Hepatocyte (in vitro differentiated cells): ENCODE data around the gene LDLRAD2. TPM values are rescaled to one million over a fixed set of nuclear protein-coding genes. Genes with fewer than 3 reads are reported as not detected.

ENCODE experiments used
- DNase-seq: peaks from one replicate; pipeline ENCODE4 v3.0.0-alpha.2; 2016; ENCODE audit warnings: low spot score
- H2AFZ ChIP-seq: fragments of 200-600 bp; sonication (generic); 2 replicates; pipeline ENCODE4 v1.6.0; 2016; ENCODE audit warnings: antibody characterized with exemption, mild to moderate bottlenecking
- H3K27ac ChIP-seq: fragments of 200-600 bp; sonication (generic); 2 replicates; pipeline ENCODE4 v1.5.1; 2016; ENCODE audit warnings: mild to moderate bottlenecking
- H3K27me3 ChIP-seq: fragments of 200-600 bp; sonication (generic); 2 replicates; pipeline ENCODE4 v1.6.1; 2016
- H3K36me3 ChIP-seq: fragments of 200-600 bp; sonication (generic); replicated peaks from 2 replicates; pipeline ENCODE4 v1.5.1; 2016; ENCODE audit warnings: low read depth; ENCODE audit not compliant: insufficient read depth
- H3K4me1 ChIP-seq: fragments of 200-600 bp; sonication (generic); 2 replicates; pipeline ENCODE4 v1.5.1; 2016; ENCODE audit warnings: mild to moderate bottlenecking, moderate library complexity; ENCODE audit not compliant: insufficient read depth
- H3K4me2 ChIP-seq: fragments of 200-600 bp; sonication (generic); 2 replicates; pipeline ENCODE4 v1.6.0; 2016
- H3K4me3 ChIP-seq: fragments of 200-600 bp; sonication (generic); 2 replicates; pipeline ENCODE4 v1.5.1; 2016; ENCODE audit warnings: mild to moderate bottlenecking
- H3K79me2 ChIP-seq: fragments of 200-600 bp; sonication (generic); 2 replicates; pipeline ENCODE4 v1.6.0; 2017; ENCODE audit warnings: mild to moderate bottlenecking
- H3K9me2 ChIP-seq: fragments of 200-600 bp; sonication (generic); replicated peaks from 2 replicates; pipeline ENCODE4 v1.6.0; 2017; ENCODE audit warnings: mild to moderate bottlenecking; ENCODE audit not compliant: insufficient read depth
- H3K9me3 ChIP-seq: fragments of 200-600 bp; sonication (generic); 2 replicates; pipeline ENCODE4 v1.5.1; 2016; ENCODE audit warnings: low read depth, mild to moderate bottlenecking
- H4K20me1 ChIP-seq: fragments of 200-600 bp; sonication (generic); 2 replicates; pipeline ENCODE4 v1.6.0; 2016; ENCODE audit warnings: mild to moderate bottlenecking; ENCODE audit not compliant: insufficient read depth, poor library complexity, severe bottlenecking
- EZH2 ChIP-seq: fragments of 200-600 bp; sonication (generic); IDR thresholded peaks from 2 replicates; pipeline ENCODE4 v1.6.1; 2016; ENCODE audit warnings: antibody characterized with exemption, mild to moderate bottlenecking, borderline replicate concordance
- EZH2phosphoT487 ChIP-seq: fragments of 200-600 bp; sonication (generic); IDR thresholded peaks from one replicate; pipeline ENCODE4 v1.6.1; 2018; ENCODE audit warnings: antibody characterized with exemption, mild to moderate bottlenecking, low read depth, moderate library complexity; ENCODE audit not compliant: unreplicated experiment, severe bottlenecking
- WGBS: methylation state at CpG from one replicate; pipeline ENCODE4 v1.1.6; 2016; ENCODE audit warnings: low lambda C conversion rate; ENCODE audit errors: missing lambda C conversion rate; 5-methylcytosine and 5-hydroxymethylcytosine counted together
- polyA plus RNA-seq: library from polyadenylated mRNA; unstranded; fragments of >200 nt; fragmentation: Nextera tagmentation; extraction: Ambion mirVana; gene quantifications from 2 replicates; pipeline ENCODE4 v1.2.1, GENCODE V29; 2016
- total RNA-seq: library from RNA; depleted of rRNA; stranded (reverse); fragments of >200 nt; gene quantifications from 2 replicates; pipeline ENCODE4 v1.2.3, GENCODE V29; 2014
- TF ChIP-seq, protein P1 (sequence below): fragments of 200-600 bp; sonication (generic); IDR thresholded peaks from 2 replicates; pipeline ENCODE4 v1.5.1; 2016; ENCODE audit warnings: antibody characterized with exemption, mild to moderate bottlenecking; ENCODE audit not compliant: poor library complexity

Gene LDLRAD2
- total and polyA plus RNA-seq, 2 experiments from 2014 or later, result 0.10 to 8.2 TPM

DNA sequence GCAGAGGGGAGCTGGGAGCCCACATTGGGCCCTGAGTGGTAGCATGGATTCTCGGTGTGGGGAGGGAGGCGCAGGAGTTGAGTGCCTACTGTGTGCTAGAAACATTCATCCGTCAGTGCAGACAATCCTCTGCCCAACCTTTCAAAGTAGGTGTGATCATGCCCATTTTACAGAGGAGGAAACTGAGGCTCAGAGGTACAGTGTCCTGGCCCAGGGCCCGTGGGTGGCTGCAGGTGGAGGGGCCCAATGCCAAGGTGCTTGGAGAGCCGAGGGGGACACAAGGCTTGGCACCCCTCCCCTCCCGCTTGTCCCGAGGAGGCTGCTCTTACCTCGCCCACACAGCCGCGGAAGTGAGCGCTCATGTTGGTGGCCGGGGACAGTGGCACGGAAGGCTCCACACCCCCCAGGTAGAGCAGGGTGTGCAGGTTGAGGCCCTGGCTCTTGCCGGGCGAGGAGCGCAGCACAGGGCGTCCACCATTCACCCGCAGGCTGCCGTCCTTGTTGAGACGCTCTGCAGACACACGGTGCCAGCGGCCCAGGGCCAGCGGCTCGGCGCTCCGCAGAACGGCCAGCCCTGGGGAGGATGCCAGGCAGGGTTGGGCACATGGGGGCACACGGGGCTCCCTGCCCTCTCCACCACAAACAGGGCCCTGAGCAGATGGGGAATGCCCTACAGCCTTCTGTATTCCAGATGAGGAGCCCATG, 16.6 kb downstream of the LDLRAD2 start:
- TF ChIP-seq, protein P1, sequence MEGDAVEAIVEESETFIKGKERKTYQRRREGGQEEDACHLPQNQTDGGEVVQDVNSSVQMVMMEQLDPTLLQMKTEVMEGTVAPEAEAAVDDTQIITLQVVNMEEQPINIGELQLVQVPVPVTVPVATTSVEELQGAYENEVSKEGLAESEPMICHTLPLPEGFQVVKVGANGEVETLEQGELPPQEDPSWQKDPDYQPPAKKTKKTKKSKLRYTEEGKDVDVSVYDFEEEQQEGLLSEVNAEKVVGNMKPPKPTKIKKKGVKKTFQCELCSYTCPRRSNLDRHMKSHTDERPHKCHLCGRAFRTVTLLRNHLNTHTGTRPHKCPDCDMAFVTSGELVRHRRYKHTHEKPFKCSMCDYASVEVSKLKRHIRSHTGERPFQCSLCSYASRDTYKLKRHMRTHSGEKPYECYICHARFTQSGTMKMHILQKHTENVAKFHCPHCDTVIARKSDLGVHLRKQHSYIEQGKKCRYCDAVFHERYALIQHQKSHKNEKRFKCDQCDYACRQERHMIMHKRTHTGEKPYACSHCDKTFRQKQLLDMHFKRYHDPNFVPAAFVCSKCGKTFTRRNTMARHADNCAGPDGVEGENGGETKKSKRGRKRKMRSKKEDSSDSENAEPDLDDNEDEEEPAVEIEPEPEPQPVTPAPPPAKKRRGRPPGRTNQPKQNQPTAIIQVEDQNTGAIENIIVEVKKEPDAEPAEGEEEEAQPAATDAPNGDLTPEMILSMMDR, result no peak
- TF ChIP-seq EZH2 (no peak), EZH2phosphoT487 (no peak)
- Histone ChIP-seq H3K79me2 (no peaks in the 10 kb centered on the region), H3K9me3 (no peaks in the 10 kb centered on the region), H3K27me3 (no peaks in the 10 kb centered on the region), H4K20me1 (no peaks in the 10 kb centered on the region), H3K36me3 (no peaks in the 10 kb centered on the region), H3K4me3 (no peak overlapping the region), H2AFZ (no peak overlapping the region), H3K9me2 (no peaks in the 10 kb centered on the region), H3K27ac (no peak overlapping the region), H3K4me2 (no peak overlapping the region), H3K4me1 (no peaks in the 10 kb centered on the region)
- WGBS, result 97% methylated on average over 28 of the region's 28 CpGs
- DNase-seq, result no peak

DNA sequence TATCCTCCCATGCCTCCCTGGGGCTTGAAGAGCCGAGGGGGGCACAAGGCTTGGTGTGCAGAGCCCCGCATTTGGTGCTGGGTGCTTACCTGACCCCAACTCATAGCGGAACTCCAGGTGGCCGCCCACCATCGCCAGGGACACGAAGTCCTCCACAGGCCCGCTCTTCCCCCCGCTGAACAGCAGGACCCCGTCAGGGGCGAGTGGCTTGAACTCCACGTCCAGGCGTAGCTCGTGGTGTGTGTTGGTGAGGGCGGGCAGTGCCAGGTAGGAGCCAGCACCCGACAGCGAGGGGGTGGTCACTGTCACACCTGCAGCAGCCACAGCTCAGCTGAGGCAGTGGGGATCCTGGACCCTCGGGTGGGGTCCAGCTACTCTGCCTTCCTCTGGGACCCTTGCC, 17.2 kb downstream of the LDLRAD2 start:
- TF ChIP-seq, protein P1, result no peak
- TF ChIP-seq EZH2phosphoT487 (no peak), EZH2 (no peak)
- no peaks in the 10 kb centered on the region for H3K4me1 ChIP-seq
- H3K27ac ChIP-seq, result no peak overlapping the region
- DNase-seq, result no peak
- no peaks in the 10 kb centered on the region for H3K9me2 ChIP-seq
- no peak overlapping the region for H2AFZ ChIP-seq
- no peak overlapping the region for H3K4me3 ChIP-seq
- no peaks in the 10 kb centered on the region for H3K36me3 ChIP-seq
- WGBS, result 93% methylated on average over 17 of the region's 17 CpGs
- no peaks in the 10 kb centered on the region for H3K9me3 ChIP-seq
- H3K27me3 ChIP-seq, result no peaks in the 10 kb centered on the region
- H3K4me2 ChIP-seq, result no peak overlapping the region
- H3K79me2 ChIP-seq, result no peaks in the 10 kb centered on the region
- no peaks in the 10 kb centered on the region for H4K20me1 ChIP-seq

DNA sequence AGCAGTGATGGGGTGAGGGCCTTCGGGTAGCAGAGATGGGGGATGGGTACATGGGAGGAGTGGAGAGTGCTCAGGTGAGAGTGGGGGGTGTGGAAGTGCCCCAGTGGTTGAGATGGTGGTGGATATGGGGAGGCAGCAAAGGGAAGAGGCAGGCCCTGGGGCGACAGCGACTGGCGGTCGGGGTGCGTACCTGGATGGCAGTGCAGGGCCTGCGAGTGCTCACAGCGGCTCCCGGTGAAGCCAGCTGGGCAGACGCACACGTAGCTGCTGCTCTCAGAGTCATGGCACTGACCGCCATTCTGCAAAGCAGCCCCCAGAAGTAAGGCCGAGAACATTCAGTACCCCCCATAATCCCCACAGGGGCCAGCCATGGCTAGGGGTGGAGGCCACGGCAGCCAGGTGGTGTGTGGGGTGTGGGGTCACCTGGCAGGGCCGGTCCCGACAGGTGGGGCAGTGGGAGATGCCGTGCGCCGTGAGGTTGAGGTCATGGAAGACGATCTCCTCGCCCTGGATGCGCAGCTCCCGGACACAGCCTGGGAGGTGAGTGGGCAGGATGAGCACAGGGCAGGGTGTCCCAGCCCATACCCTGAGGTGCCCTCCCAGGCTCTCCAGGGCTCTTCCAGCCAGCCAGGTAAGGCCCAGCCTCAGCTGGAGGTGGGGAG, 18.9 kb downstream of the LDLRAD2 start:
- no peaks in the 10 kb centered on the region for H3K9me3 ChIP-seq
- TF ChIP-seq EZH2phosphoT487 (no peak), EZH2 (no peak)
- TF ChIP-seq, protein P1, result no peak
- H3K36me3 ChIP-seq, result peaks cover 2% of the 10 kb centered on the region
- H3K9me2 ChIP-seq, result no peaks in the 10 kb centered on the region
- H3K4me2 ChIP-seq, result no peak overlapping the region
- no peaks in the 10 kb centered on the region for H3K4me1 ChIP-seq
- DNase-seq, result no peak
- H3K27ac ChIP-seq, result no peak overlapping the region
- no peak overlapping the region for H2AFZ ChIP-seq
- no peaks in the 10 kb centered on the region for H3K79me2 ChIP-seq
- H4K20me1 ChIP-seq, result no peaks in the 10 kb centered on the region
- no peak overlapping the region for H3K4me3 ChIP-seq
- H3K27me3 ChIP-seq, result no peaks in the 10 kb centered on the region
- 97% methylated on average over 21 of the region's 23 CpGs for WGBS
